SK-N-SH treated with all-trans-retinoic acid at 6 μM for 48 hours (cell line): ENCODE data around the gene CACNG1.

Experiments used
- ATAC-seq: fragments of 200-7000 bp; cut with Tn5 transposase; 3 replicates; pipeline ENCODE4 v1.9.1; 2020; ENCODE audit warnings: mild to moderate bottlenecking, moderate library complexity
- ARNTL ChIP-seq: fragments of 450-650 bp; formaldehyde crosslinking; IDR thresholded peaks from 2 replicates; pipeline ENCODE4 v1.5.0; 2020; ENCODE audit warnings: low read depth, mild to moderate bottlenecking, moderate library complexity, borderline replicate concordance
- BACH2 ChIP-seq: fragments of 250-450 bp; sonication (Bioruptor Pico); IDR thresholded peaks from 2 replicates; pipeline ENCODE4 v1.9.0; 2021; ENCODE audit warnings: mild to moderate bottlenecking, borderline replicate concordance
- CSDC2 ChIP-seq: fragments of 250-450 bp; sonication (Bioruptor Pico); IDR thresholded peaks from 2 replicates; pipeline ENCODE4 v1.5.0; 2020; ENCODE audit warnings: mild to moderate bottlenecking, moderate library complexity
- ESRRG ChIP-seq: fragments of 250-450 bp; sonication (Bioruptor Pico); IDR thresholded peaks from 2 replicates; pipeline ENCODE4 v1.6.1; 2021; ENCODE audit warnings: mild to moderate bottlenecking
- GLIS3 ChIP-seq: fragments of 250-450 bp; sonication (Bioruptor Pico); IDR thresholded peaks from 2 replicates; pipeline ENCODE4 v1.5.0; 2020; ENCODE audit warnings: mild to moderate bottlenecking, moderate library complexity
- ISL1 ChIP-seq: fragments of 250-450 bp; sonication (Bioruptor Pico); IDR thresholded peaks from 2 replicates; pipeline ENCODE4 v2.1.2; 2022; ENCODE audit warnings: mild to moderate bottlenecking, moderate library complexity
- OSR1 ChIP-seq: fragments of 250-450 bp; sonication (Bioruptor Pico); IDR thresholded peaks from 2 replicates; pipeline ENCODE4 v1.8.0; 2022; ENCODE audit warnings: moderate library complexity, mild to moderate bottlenecking, inconsistent platforms
- PPARA ChIP-seq: fragments of 250-450 bp; sonication (Bioruptor Pico); IDR thresholded peaks from 2 replicates; pipeline ENCODE4 v1.5.0; 2020; ENCODE audit warnings: mild to moderate bottlenecking, borderline replicate concordance
- RARB ChIP-seq: fragments of 250-450 bp; sonication (Bioruptor Pico); IDR thresholded peaks from 2 replicates; pipeline ENCODE4 v1.8.0; 2021; ENCODE audit warnings: mild to moderate bottlenecking, moderate library complexity
- SNAI2 ChIP-seq: fragments of 250-450 bp; sonication (Bioruptor Pico); IDR thresholded peaks from 2 replicates; pipeline ENCODE4 v1.5.0; 2020; ENCODE audit warnings: mild to moderate bottlenecking, moderate library complexity
- TCF4 ChIP-seq: fragments of 250-450 bp; sonication (Bioruptor Pico); IDR thresholded peaks from 2 replicates; pipeline ENCODE4 v1.8.0; 2021; ENCODE audit warnings: mild to moderate bottlenecking, moderate library complexity, borderline replicate concordance
- TOX ChIP-seq: fragments of 250-450 bp; sonication (Bioruptor Pico); IDR thresholded peaks from 2 replicates; pipeline ENCODE4 v1.8.0; 2021; ENCODE audit warnings: mild to moderate bottlenecking, moderate library complexity, borderline replicate concordance
- ZC3H10 ChIP-seq: fragments of 250-450 bp; sonication (Bioruptor Pico); IDR thresholded peaks from 2 replicates; pipeline ENCODE4 v1.5.1; 2021; ENCODE audit warnings: mild to moderate bottlenecking, moderate library complexity
- ZFP3 ChIP-seq: fragments of 250-450 bp; sonication (Bioruptor Pico); IDR thresholded peaks from 2 replicates; pipeline ENCODE4 v1.5.0; 2020; ENCODE audit warnings: mild to moderate bottlenecking, moderate library complexity
- ZNF565 ChIP-seq: fragments of 450-650 bp; formaldehyde crosslinking; conservative IDR thresholded peaks from 2 replicates; pipeline ENCODE4 v1.5.0; 2020; ENCODE audit warnings: low read depth, mild to moderate bottlenecking, moderate library complexity
- ZNF8 ChIP-seq: fragments of 450-650 bp; formaldehyde crosslinking; IDR thresholded peaks from 2 replicates; pipeline ENCODE4 v1.5.0; 2020; ENCODE audit warnings: mild to moderate bottlenecking, moderate library complexity
- TF ChIP-seq, protein P1 (sequence below): fragments of 250-450 bp; sonication (Bioruptor Pico); IDR thresholded peaks from 2 replicates; pipeline ENCODE4 v1.5.1; 2020; ENCODE audit warnings: low read depth, mild to moderate bottlenecking, moderate library complexity
- TF ChIP-seq, protein P2 (sequence below): fragments of 250-450 bp; sonication (Bioruptor Pico); IDR thresholded peaks from 2 replicates; pipeline ENCODE4 v1.8.0; 2020; ENCODE audit warnings: mild to moderate bottlenecking, moderate library complexity, borderline replicate concordance
- TF ChIP-seq, protein P3 (sequence below): fragments of 250-450 bp; sonication (Bioruptor Pico); IDR thresholded peaks from 2 replicates; pipeline ENCODE4 v1.8.0; 2021; ENCODE audit warnings: low read depth, mild to moderate bottlenecking, moderate library complexity, borderline replicate concordance

Gene CACNG1

DNA sequence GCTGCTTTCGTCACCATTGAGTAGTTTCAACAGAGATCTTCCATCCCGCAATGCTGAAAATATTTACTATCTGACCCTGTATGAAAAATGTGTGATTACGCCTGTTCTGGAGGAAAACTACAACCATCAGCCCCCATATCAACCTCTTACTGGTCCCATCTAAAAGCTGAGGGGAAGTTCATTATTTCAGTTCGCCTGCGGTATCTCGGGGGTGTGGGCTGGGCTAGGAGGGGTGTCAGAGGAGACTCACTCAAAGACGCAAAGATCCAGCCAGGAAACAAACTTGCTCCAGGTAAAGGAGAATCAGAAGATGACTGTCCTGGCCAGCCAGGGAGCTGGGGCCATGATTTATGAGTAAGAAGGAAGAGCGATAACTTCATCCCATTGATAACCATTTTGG lies 13.7 kb downstream of the CACNG1 start:
- TF ChIP-seq, protein P1, sequence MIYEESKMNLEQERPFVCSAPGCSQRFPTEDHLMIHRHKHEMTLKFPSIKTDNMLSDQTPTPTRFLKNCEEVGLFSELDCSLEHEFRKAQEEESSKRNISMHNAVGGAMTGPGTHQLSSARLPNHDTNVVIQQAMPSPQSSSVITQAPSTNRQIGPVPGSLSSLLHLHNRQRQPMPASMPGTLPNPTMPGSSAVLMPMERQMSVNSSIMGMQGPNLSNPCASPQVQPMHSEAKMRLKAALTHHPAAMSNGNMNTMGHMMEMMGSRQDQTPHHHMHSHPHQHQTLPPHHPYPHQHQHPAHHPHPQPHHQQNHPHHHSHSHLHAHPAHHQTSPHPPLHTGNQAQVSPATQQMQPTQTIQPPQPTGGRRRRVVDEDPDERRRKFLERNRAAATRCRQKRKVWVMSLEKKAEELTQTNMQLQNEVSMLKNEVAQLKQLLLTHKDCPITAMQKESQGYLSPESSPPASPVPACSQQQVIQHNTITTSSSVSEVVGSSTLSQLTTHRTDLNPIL (CRISPR knock-in tag) = no peak
- TF ChIP-seq ARNTL (CRISPR knock-in tag) = no peak
- no peak for TF ChIP-seq ESRRG (CRISPR knock-in tag)
- no peak for TF ChIP-seq ZFP3 (CRISPR knock-in tag)
- TF ChIP-seq, protein P2, sequence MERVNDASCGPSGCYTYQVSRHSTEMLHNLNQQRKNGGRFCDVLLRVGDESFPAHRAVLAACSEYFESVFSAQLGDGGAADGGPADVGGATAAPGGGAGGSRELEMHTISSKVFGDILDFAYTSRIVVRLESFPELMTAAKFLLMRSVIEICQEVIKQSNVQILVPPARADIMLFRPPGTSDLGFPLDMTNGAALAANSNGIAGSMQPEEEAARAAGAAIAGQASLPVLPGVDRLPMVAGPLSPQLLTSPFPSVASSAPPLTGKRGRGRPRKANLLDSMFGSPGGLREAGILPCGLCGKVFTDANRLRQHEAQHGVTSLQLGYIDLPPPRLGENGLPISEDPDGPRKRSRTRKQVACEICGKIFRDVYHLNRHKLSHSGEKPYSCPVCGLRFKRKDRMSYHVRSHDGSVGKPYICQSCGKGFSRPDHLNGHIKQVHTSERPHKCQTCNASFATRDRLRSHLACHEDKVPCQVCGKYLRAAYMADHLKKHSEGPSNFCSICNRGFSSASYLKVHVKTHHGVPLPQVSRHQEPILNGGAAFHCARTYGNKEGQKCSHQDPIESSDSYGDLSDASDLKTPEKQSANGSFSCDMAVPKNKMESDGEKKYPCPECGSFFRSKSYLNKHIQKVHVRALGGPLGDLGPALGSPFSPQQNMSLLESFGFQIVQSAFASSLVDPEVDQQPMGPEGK (CRISPR knock-in tag) = no peak
- TF ChIP-seq TOX (CRISPR knock-in tag) = no peak
- TF ChIP-seq PPARA (CRISPR knock-in tag) = no peak
- no peak for TF ChIP-seq ZNF8
- no peak for TF ChIP-seq ZC3H10 (CRISPR knock-in tag)
- TF ChIP-seq TCF4 (CRISPR knock-in tag) = no peak
- TF ChIP-seq ISL1 (CRISPR knock-in tag) = no peak
- no peak for TF ChIP-seq GLIS3 (CRISPR knock-in tag)
- no peak for TF ChIP-seq CSDC2 (CRISPR knock-in tag)
- ATAC-seq = no peak

DNA sequence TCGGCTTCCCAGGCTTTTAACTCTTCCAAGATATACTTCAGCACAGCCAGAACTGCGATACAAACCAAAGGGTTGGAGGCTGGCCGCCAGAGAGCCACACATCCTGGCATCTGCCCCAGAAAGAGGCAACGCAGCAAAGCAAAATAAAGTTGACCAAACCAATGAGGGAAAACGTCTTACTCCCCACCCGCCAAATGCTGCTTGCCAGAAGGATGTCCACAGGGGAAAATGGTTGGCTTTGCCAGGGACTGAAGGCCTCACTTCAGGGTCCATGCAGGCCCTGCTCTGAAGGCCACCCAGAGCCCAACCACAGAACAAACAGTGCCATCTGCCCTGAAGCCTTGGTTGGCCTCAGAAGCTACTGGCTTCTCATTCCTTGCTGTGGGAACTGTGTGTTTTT lies 15.0 kb downstream of the CACNG1 start:
- ATAC-seq = no peak
- TF ChIP-seq ISL1 (CRISPR knock-in tag) (no peak), RARB (no peak), TOX (CRISPR knock-in tag) (no peak), ZNF565 (CRISPR knock-in tag) (no peak)
- TF ChIP-seq, protein P3, sequence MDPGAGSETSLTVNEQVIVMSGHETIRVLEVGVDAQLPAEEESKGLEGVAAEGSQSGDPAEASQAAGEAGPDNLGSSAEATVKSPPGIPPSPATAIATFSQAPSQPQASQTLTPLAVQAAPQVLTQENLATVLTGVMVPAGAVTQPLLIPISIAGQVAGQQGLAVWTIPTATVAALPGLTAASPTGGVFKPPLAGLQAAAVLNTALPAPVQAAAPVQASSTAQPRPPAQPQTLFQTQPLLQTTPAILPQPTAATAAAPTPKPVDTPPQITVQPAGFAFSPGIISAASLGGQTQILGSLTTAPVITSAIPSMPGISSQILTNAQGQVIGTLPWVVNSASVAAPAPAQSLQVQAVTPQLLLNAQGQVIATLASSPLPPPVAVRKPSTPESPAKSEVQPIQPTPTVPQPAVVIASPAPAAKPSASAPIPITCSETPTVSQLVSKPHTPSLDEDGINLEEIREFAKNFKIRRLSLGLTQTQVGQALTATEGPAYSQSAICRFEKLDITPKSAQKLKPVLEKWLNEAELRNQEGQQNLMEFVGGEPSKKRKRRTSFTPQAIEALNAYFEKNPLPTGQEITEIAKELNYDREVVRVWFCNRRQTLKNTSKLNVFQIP = no peak
- TF ChIP-seq, protein P1 (CRISPR knock-in tag) = no peak
- TF ChIP-seq, protein P2 (CRISPR knock-in tag) = no peak

DNA sequence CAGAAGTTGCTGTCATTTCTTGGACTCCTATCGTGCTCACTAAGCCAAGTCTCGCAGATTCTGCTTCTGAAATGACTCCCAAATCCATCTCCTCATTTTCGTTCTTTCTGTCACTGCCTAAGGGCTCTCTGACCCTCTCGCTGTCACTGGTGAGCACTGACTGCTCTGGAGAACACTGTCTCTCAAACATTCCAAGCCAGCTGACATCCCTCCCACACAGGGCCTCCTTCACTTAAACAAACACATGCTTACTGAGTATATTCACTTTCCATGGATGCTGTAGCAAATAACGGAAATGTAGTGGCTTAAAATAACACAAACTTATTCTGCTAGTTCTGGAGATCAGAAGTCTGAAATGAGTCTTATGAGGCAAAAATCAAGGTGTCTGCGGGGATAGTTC lies 18.8 kb downstream of the CACNG1 start:
- TF ChIP-seq BACH2 (CRISPR knock-in tag) (no peak), ZFP3 (CRISPR knock-in tag) (no peak), ARNTL (CRISPR knock-in tag) (no peak), CSDC2 (CRISPR knock-in tag) (no peak), ZC3H10 (CRISPR knock-in tag) (no peak)
- TF ChIP-seq, protein P2 (CRISPR knock-in tag) = no peak
- no peak for ATAC-seq

DNA sequence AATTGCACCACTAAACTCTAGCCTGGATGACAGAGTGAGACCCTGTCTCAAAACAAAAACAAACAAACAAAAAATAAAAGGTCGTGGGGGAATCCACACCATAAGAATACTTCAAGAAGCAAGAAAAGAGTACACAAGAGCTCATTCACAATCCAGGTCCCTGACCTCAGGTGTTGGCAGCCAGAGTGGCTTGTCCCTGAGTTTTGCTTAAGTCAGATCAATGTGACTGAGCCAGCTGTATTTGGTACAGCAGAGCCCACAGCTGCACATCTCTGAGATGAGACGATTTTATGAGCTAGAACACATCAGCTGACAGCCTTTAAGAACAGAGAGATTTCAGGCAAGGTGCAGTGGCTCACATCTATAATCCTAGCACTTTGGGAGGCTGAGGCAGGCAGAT lies 22.4 kb downstream of the CACNG1 start:
- TF ChIP-seq GLIS3 (CRISPR knock-in tag) (no peak), SNAI2 (CRISPR knock-in tag) (no peak), TOX (CRISPR knock-in tag) (no peak), BACH2 (CRISPR knock-in tag) (no peak), ISL1 (CRISPR knock-in tag) (no peak), CSDC2 (CRISPR knock-in tag) (no peak), ZNF8 (no peak), OSR1 (no peak), ZFP3 (CRISPR knock-in tag) (no peak)
- ATAC-seq = no peak
